NOMO-1 treated with dmso at 0.1 percent for 144 hours (cell line): Measurements from ENCODE around the gene PRPF40A.
"Not testable (repeated sequence)": the region's sequence is repeated elsewhere in the genome, so short reads cannot be mapped to it uniquely, and the experiment has no call there.

Source experiments
- DNase-seq: peaks from one replicate; lab custom pipeline; 2025; ENCODE audit not compliant: unreplicated experiment; lab: John Stamatoyannopoulos, UW

The PRPF40A gene

GRCh38 chr2:152717228-152718075 is at the start of gene PRPF40A:
Gene PRPF40A, minus strand, starts transcription at chr2:152717461. Its CDS starts 22 bp downstream, at chr2:152717439.
- DNase-seq: peak; percentile 95

GRCh38 chr2:152766928-152767327 is 49.7 kb upstream of the PRPF40A start:
- no peak for DNase-seq

GRCh38 chr2:152763651-152764050 is 46.4 kb upstream of the PRPF40A start:
- no peak for DNase-seq

- DNase-seq: not testable (repeated sequence)
Measured at GRCh38 chr2:152763208-152763607, 45.9 kb upstream of the PRPF40A start.

- DNase-seq: no peak
Measured at GRCh38 chr2:152762202-152762601, 44.9 kb upstream of the PRPF40A start.

- DNase-seq: no peak
Measured at GRCh38 chr2:152761214-152761613, 44.0 kb upstream of the PRPF40A start.

GRCh38 chr2:152759290-152760072 is 42.2 kb upstream of the PRPF40A start:
- DNase-seq: no peak

GRCh38 chr2:152755029-152755428 is 37.8 kb upstream of the PRPF40A start:
- no peak for DNase-seq

- DNase-seq: not testable (repeated sequence)
Measured at GRCh38 chr2:152747751-152748150, 30.5 kb upstream of the PRPF40A start.

- no peak for DNase-seq
Measured at GRCh38 chr2:152743002-152743401, 25.7 kb upstream of the PRPF40A start.

GRCh38 chr2:152740743-152741328 is 23.6 kb upstream of the PRPF40A start:
- no peak for DNase-seq

- DNase-seq: not testable (repeated sequence)
Measured at GRCh38 chr2:152739705-152740104, 22.4 kb upstream of the PRPF40A start.

- no peak for DNase-seq
Measured at GRCh38 chr2:152738438-152738837, 21.2 kb upstream of the PRPF40A start.

- not testable (repeated sequence) for DNase-seq
Measured at GRCh38 chr2:152737509-152737908, 20.2 kb upstream of the PRPF40A start.

GRCh38 chr2:152730591-152731333 is 13.5 kb upstream of the PRPF40A start:
- peak; percentile 30 for DNase-seq

GRCh38 chr2:152729844-152730243 is 12.6 kb upstream of the PRPF40A start:
- no peak for DNase-seq

GRCh38 chr2:152723918-152724317 is 6.7 kb upstream of the PRPF40A start:
- DNase-seq: no peak

GRCh38 chr2:152722639-152723038 is 5.4 kb upstream of the PRPF40A start:
- not testable (repeated sequence) for DNase-seq

GRCh38 chr2:152720794-152721193 is 3.5 kb upstream of the PRPF40A start:
- DNase-seq: no peak

- DNase-seq: peak; percentile 64
Measured at GRCh38 chr2:152718909-152719645, 1.8 kb upstream of the PRPF40A start.
